ENCODE measurements around the gene ZRANB1.

The ZRANB1 gene

DNA sequence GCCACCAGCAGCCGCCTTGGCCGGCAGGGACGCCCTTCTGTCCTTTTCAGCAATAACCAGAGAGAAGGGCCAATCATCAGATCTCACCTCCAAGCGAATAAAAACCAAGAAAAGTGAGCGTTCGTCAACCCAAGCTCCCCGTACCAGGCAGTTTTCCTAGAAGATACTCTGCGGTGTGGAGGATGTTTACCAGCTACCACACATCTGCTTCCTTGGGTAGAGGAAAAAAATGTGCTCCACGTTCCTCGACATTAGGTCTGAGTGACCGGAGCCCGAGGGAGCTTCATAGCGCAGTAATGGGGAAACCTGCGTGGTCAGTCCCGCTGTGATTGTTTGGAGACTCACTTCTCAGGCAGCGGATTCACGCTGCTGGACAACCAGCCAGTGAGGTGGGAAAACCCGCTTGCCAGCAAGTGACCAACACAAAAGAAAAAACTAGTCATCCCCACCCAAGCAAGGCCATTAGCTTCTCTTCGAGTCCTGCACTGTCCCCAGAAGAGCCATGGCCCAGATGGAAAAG is 73.0 kb downstream of the ZRANB1 start:
- H3K36me3 ChIP-seq (ENCODE audit: insufficient read depth, low read length), result peaks cover 24% of the 10 kb centered on the region
- H3K4me1 ChIP-seq (ENCODE audit: insufficient read depth, low read length), result peaks cover 11% of the 10 kb centered on the region
- peaks cover 6% of the 10 kb centered on the region; the same call in 1 of the 2 replicates for H3K9me3 ChIP-seq (ENCODE audit: control insufficient read depth, insufficient read depth, low read length)
- no peak overlapping the region for H3K9ac ChIP-seq (ENCODE audit: low read depth, low read length)

DNA sequence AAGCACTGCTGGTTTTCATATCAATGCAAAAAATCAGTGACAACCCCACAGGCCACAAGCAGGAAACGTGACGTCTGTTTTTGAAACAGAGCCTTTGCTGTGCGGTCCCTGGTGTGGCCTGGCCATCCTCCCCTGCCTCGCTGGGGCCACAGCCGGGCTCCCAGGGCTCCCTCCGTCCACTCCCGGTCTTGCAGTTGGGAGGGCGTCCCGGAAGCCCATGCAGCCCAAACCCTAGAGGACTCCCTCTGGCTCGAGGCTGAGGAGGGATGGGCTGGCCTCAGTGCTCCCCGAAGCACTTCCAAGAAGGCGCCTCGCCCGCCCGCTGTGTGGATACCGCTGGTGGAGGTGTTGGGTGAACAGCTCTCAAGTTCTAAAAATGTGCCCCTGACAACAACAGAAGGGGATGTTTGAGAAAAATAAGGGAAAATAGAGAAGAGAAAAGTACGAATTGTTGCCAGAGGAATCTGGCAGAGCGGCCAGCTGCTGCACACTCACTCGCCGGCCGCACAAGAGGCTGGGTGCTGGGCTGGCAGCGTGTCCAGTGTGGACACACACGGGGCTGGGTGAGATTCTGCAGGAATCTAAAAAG is 73.5 kb downstream of the ZRANB1 start:
- Histone ChIP-seq H3K4me1 (ENCODE audit: insufficient read depth, low read length) (peaks cover 8% of the 10 kb centered on the region), H3K9ac (ENCODE audit: low read depth, low read length) (no peak overlapping the region), H3K36me3 (ENCODE audit: insufficient read depth, low read length) (peaks cover 25% of the 10 kb centered on the region), H3K9me3 (ENCODE audit: control insufficient read depth, insufficient read depth, low read length) (peaks cover 7% of the 10 kb centered on the region; the same call in 1 of the 2 replicates)

DNA sequence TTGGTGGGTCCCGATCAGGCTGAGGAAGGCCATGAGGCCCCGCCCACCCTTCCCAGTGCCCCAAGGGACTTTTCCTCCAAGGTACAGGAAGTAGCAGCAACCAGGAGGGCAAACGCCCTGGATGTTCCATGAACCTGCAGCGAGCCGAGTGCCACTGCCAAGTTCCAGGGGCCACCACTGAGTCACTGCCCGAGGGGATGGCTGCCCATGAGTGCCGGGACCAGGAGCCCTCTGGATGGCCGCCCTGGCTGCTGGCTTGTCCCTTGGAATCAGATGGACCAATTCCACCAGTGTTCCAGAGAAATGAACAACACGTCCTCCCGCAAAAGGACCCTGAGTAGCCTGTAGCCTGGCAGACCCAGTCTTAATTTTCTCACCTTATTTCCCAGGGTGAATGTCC is 74.2 kb downstream of the ZRANB1 start:
- Histone ChIP-seq H3K36me3 (ENCODE audit: insufficient read depth, low read length) (peaks cover 25% of the 10 kb centered on the region), H3K9me3 (ENCODE audit: control insufficient read depth, insufficient read depth, low read length) (peaks cover 7% of the 10 kb centered on the region; the same call in 1 of the 2 replicates), H3K4me1 (ENCODE audit: insufficient read depth, low read length) (peaks cover 1% of the 10 kb centered on the region; the same call in 1 of the 2 replicates), H3K9ac (ENCODE audit: low read depth, low read length) (no peak overlapping the region)

DNA sequence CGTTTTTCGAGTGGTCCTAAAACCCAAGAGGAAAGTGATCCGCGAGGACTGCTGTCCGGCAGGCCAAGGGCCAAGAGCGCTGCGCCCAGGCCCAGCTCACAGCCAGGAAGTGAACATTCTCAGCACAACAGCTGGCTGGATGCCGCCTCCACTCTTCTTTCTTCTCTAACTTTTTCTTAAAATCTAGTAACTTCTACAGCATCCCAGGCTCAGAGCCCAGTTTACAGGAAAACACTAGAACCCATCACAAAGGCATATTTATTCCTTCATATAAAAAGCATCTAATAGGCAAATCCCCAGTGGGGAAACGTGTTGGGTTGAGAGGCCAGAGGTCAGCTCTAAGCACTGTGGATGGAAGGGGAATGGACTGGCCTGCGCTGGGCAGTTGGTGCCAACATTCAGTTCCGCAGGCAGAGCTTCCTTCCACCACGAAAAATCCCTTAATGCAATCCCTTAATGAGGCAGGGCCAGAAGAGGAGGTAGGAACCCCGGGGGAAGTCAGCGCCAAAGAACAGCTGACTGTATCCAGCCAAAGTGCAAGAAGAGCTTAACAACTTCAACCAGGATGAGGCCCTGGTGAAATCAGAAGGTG is 74.8 kb downstream of the ZRANB1 start:
- peaks cover 25% of the 10 kb centered on the region for H3K36me3 ChIP-seq (ENCODE audit: insufficient read depth, low read length)
- no peak overlapping the region for H3K9ac ChIP-seq (ENCODE audit: low read depth, low read length)
- peaks cover 7% of the 10 kb centered on the region; the same call in 1 of the 2 replicates for H3K9me3 ChIP-seq (ENCODE audit: control insufficient read depth, insufficient read depth, low read length)
- H3K4me1 ChIP-seq (ENCODE audit: insufficient read depth, low read length), result no peaks in the 10 kb centered on the region

DNA sequence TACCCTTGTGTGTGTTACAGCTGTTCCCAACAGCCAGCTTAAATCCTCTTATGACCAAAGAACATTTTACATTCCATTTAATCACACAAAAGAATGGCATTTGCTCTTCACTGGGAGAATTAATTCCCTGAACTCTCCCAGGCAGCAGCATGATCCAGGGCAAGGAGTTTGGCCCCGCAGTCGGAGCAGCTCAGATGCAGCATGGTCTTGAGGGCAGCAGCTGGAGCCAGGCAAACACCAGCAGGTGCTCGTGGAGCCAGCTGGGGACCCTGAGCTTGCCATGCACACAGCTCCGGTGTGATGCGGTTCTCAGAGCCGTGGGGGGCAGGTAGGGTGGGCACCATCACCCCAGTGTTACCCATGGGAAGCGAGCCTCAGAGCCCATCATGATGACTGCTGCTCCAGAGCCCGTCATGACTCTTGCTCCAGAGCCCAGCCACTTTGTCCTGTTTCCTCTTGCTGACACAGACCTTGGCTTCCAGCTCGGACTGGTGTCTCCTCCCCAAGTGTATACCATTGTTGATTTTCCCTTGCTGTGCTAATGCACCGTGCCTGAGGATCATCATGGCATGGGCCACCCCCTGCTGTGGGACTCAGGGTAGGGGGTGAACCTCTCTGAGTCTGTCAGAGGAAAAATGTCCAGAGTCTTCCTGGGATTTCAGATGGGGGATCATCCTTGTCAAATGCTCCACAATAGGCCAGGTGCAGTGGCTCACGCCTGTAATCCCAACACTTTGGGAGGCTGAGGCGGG is 75.8 kb downstream of the ZRANB1 start:
- H3K9ac ChIP-seq (ENCODE audit: low read depth, low read length), result no peak overlapping the region
- H3K4me1 ChIP-seq (ENCODE audit: insufficient read depth, low read length), result no peaks in the 10 kb centered on the region
- H3K9me3 ChIP-seq (ENCODE audit: control insufficient read depth, insufficient read depth, low read length), result peaks cover 7% of the 10 kb centered on the region; the same call in 1 of the 2 replicates
- peaks cover 31% of the 10 kb centered on the region for H3K36me3 ChIP-seq (ENCODE audit: insufficient read depth, low read length)

DNA sequence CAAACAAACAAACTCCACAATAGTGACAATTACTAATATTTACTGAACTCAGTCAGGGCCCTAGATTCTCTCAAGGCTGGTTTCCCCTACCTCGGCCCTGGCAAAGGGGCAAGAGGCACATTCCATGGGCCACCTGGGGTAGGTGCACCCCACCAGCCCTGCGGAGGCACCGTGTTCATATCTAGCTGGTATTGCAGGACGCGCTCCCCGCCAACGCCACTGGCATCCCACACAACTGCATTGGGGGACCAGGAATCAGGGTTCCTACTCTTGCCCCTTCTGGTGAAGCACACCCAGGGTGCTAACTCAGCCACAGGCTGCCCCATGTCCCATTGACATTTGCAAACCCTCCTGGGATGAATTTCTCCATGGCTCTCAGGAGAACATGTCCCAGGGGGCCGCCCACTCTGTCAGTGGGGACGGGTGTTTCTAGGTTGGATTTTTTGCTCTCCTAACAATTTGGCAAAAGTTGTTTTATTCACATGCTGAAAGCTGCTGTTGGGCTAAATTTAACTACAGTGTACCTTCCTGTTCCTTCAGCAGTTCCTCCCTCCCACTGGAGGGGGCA is 76.7 kb downstream of the ZRANB1 start:
- H3K9me3 ChIP-seq (ENCODE audit: control insufficient read depth, insufficient read depth, low read length), result peaks cover 7% of the 10 kb centered on the region; the same call in 1 of the 2 replicates
- no peak overlapping the region for H3K9ac ChIP-seq (ENCODE audit: low read depth, low read length)
- no peaks in the 10 kb centered on the region for H3K4me1 ChIP-seq (ENCODE audit: insufficient read depth, low read length)
- H3K36me3 ChIP-seq (ENCODE audit: insufficient read depth, low read length), result peaks cover 38% of the 10 kb centered on the region

DNA sequence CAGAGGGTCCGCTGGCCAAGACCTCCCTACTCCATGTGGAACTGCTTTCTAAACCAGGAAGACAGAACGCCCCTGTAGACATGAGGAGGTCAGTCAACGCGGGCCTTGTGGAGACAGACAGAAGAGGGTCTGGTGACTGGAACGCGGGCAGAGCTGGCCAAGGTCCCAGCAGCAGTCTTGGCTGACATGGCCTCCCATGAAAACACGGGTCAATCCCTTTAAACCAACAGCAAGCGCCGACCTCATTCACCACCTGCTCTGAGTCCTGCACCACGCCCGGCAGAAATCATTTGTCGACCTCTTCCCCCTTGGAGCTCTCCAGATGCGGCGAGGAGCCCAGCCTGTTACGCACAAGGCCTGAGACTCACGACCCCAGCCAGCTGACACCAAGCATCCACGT is 78.5 kb downstream of the ZRANB1 start:
- peaks cover 7% of the 10 kb centered on the region; the same call in 1 of the 2 replicates for H3K9me3 ChIP-seq (ENCODE audit: control insufficient read depth, insufficient read depth, low read length)
- H3K36me3 ChIP-seq (ENCODE audit: insufficient read depth, low read length), result peaks cover 47% of the 10 kb centered on the region
- no peaks in the 10 kb centered on the region for H3K4me1 ChIP-seq (ENCODE audit: insufficient read depth, low read length)
- H3K9ac ChIP-seq (ENCODE audit: low read depth, low read length), result no peak overlapping the region

DNA sequence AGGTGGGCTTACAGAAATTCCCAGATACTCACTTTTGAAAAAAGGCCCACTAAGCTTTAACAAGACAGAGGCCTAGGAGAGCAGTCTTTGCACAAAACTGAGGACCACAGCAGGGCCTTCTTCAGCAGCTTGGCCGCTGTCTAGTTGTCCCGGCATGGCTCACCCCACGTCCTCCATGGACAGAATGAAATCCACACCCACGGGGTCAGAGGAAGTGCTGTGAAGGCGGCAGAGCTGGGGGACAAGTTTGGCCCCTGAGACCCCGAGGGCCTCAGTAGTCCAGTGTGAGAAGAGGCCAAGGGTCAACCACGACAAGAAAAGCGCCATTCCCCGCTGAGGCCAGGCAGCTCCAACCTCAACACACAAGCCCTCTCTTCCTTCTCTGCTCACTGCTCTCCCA is 78.9 kb downstream of the ZRANB1 start:
- Histone ChIP-seq H3K4me1 (ENCODE audit: insufficient read depth, low read length) (no peaks in the 10 kb centered on the region), H3K9me3 (ENCODE audit: control insufficient read depth, insufficient read depth, low read length) (peaks cover 7% of the 10 kb centered on the region; the same call in 1 of the 2 replicates), H3K36me3 (ENCODE audit: insufficient read depth, low read length) (peaks cover 49% of the 10 kb centered on the region), H3K9ac (ENCODE audit: low read depth, low read length) (no peak overlapping the region)

DNA sequence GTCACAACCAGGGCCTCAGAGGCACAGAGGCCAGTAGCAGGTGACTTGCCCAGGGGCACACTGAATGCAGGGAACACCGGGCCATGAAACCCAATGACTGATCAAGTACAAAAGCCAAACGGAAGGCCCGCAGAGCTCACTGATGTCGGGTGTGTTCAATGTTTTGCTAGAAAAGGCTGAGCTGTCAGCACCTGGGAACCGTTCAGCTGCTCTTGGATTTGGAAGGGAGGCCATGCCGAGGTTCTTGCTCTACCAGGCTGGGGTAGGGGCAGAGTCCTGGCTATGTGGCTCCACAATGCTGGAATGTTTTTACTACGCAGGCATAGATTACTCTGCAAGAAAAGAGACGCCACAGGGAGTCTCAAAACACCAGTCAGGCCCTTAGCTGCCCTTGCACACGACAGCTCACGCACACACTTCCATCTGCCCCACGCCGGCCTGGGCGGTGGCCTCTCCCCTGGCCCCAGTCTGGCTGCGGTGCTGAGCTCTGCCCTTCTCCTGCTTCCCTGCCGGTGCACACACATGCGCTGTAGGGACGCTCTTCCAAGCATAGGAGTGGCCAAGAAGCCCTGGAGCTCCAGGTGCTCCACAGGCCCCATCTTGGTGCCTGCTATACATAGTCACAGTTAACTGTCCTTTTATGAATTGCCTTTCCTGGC is 79.9 kb downstream of the ZRANB1 start:
- H3K36me3 ChIP-seq (ENCODE audit: insufficient read depth, low read length), result peaks cover 45% of the 10 kb centered on the region
- H3K9ac ChIP-seq (ENCODE audit: low read depth, low read length), result no peak overlapping the region

DNA sequence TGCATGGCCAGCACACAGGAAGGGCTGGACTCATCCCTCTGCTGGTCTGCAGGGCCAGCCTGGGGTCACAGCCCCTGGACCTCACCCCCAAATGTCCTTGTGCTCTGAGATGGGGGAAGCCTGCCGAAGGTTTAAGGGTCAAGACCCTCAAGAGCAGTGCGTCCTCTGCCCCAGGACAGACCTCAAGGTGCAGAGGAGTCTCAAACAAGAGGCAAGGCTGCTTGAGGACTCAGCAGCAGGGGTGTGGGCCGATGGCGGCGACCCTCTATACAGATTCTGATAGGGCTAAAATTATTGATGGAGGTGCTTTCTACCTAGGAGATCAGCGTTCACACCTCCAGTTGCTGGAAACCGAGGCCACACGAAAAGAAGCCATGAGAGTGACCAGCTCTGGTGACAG is 80.7 kb downstream of the ZRANB1 start:
- no peaks in the 10 kb centered on the region for H3K4me1 ChIP-seq (ENCODE audit: insufficient read depth, low read length)
- no peak overlapping the region for H3K9ac ChIP-seq (ENCODE audit: low read depth, low read length)
- H3K9me3 ChIP-seq (ENCODE audit: control insufficient read depth, insufficient read depth, low read length), result peaks cover 7% of the 10 kb centered on the region; the same call in 1 of the 2 replicates
- H3K36me3 ChIP-seq (ENCODE audit: insufficient read depth, low read length), result peaks cover 41% of the 10 kb centered on the region

More for the DNA sequence above, 79.9 kb downstream of the ZRANB1 start:
- H3K9me3 ChIP-seq (ENCODE audit: control insufficient read depth, insufficient read depth, low read length), result peaks cover 7% of the 10 kb centered on the region; the same call in 1 of the 2 replicates
- no peaks in the 10 kb centered on the region for H3K4me1 ChIP-seq (ENCODE audit: insufficient read depth, low read length)

DNA sequence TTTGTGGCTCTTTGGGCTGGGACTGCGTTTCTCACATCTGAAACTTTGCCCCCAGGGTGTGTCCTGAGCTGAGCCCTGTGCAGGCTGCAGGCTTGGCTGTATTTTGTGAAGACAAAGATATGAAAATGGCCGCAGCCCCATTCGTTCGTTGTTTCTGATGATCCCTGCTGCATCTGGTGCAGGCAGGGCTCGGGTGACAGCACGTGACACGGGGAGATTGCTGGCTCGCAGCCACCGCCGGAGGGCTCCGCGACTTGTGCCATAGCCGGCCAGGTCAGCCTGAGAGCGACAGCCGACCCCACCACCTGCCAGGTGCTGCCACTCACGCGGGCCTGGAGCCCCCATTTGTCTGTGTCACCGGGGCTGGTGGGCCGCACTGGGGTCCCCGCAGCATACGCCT is 81.3 kb downstream of the ZRANB1 start:
- peaks cover 43% of the 10 kb centered on the region for H3K36me3 ChIP-seq (ENCODE audit: insufficient read depth, low read length)

DNA sequence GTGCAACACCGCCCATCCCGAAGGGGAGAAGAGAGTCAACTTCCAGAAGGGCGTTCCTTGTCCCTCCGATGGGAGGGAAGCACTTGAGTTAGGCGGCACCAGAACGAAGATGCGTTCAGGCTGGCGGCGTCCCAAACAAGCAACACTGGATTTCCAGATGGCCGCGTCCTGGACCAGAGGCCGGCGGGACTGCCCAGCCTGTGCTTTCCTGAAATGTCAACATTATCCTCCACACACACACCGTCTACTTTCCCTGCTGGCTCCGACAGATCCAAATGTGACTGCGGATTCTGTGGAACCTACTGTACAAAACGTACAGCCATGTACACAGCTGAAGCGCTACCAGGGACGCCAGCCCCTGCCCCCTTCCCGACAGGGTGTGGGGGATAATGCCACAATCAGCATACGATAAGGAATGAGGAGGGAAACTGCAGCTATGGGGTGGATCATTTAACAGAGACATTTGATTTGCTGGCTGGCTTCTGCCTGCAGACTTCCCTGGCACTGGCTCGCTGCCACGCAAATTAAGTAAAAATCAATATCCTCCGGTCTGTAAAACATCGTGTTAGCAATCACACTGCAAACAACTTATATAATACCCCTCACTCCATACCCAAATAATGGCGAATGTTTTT is 82.1 kb downstream of the ZRANB1 start:
- peaks cover 8% of the 10 kb centered on the region; the same call in 1 of the 2 replicates for H3K4me1 ChIP-seq (ENCODE audit: insufficient read depth, low read length)
- peaks cover 43% of the 10 kb centered on the region for H3K36me3 ChIP-seq (ENCODE audit: insufficient read depth, low read length)
- H3K9ac ChIP-seq (ENCODE audit: low read depth, low read length), result no peak overlapping the region
- peaks cover 7% of the 10 kb centered on the region; the same call in 1 of the 2 replicates for H3K9me3 ChIP-seq (ENCODE audit: control insufficient read depth, insufficient read depth, low read length)

More for the DNA sequence above, 81.3 kb downstream of the ZRANB1 start:
- peaks cover 2% of the 10 kb centered on the region; the same call in 1 of the 2 replicates for H3K4me1 ChIP-seq (ENCODE audit: insufficient read depth, low read length)
- peaks cover 7% of the 10 kb centered on the region; the same call in 1 of the 2 replicates for H3K9me3 ChIP-seq (ENCODE audit: control insufficient read depth, insufficient read depth, low read length)
- H3K9ac ChIP-seq (ENCODE audit: low read depth, low read length), result no peak overlapping the region

DNA sequence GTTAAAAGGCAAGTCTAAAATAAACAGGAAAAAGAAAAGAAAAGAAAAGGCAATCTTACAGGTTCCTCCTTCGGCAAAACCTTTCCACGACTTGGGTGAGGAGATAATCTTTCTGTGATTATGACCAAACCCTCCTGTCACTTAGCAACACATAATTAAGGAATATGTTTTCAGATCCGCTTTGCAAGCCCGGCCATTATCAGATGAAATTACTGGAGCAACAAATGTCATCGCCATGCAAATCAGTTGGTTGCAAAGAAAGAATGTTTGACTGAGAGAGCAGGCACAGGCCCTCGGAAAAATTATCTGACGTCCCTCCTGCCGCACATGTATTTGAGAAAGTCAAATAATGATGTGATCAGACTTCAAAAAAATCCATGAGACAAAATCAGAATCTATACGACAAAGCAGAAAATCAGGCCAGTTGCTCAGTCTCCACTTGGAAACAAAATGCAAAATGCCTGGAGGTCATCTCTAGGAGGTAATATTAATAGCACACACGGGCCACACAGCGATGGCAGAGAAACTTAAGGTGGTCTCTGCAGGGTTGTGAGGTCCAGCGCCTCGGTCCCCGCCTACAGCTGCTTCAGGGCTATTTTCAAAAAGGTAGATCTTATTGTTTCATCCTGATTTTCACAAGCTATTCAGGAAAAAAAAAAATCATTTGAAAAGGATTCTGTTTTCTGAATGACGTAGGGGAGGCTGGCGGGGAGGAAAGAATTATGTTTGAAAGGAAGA is 82.7 kb downstream of the ZRANB1 start:
- Histone ChIP-seq H3K9ac (ENCODE audit: low read depth, low read length) (no peak overlapping the region), H3K9me3 (ENCODE audit: control insufficient read depth, insufficient read depth, low read length) (peaks cover 3% of the 10 kb centered on the region; the same call in 1 of the 2 replicates), H3K36me3 (ENCODE audit: insufficient read depth, low read length) (peaks cover 39% of the 10 kb centered on the region), H3K4me1 (ENCODE audit: insufficient read depth, low read length) (peaks cover 10% of the 10 kb centered on the region; the same call in 1 of the 2 replicates)
